IPS DF 19.7 (cell line): ENCODE measurements around the gene FLYWCH1.
A peak's percentile ranks its signal among the peaks of the same experiment; 100 is the strongest.
"Not testable (repeated sequence)": the region's sequence is repeated elsewhere in the genome, so short reads cannot be mapped to it uniquely, and the experiment has no call there.

Experiments
- DNase-seq: peaks from one replicate; pipeline ENCODE4 v3.0.0-alpha.2; 2013; ENCODE audit warnings: low read depth, low spot score

FLYWCH1 gene

DNA sequence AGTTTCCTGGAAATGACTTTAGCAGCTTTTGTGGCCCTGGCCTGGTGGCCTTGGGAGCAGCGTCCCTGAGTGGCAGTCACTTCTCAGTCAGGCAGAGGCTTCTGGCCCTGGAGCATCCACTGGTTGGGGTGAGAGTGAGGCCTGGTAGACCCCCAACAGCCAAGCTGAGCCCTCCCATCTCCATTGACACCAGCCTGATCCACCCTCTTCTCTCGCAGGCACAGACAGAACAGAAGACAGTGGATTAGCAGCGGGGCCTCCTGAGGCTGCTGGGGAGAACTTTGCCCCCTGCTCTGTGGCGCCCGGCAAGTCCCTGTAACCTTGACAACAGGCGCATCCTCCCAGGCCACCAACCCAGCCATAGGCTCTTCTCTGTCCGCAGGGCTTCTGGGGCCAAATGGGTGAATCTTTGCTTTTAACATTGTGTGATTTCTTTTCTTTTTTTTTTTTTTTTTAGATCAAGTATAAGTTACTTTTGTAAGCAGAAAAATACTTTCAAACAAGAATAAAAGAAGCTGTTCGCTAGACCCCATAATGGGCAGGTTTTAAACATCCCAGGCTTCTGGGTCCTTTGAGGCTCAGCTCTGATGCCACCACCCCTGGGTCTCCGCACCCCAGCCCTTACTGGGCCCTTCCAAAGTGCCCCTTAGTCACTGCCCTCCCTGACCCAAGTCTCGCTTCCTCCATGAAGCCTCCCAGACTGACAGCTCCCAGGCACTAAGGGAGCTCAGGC is 12.7 kb upstream of the FLYWCH1 start:
- no peak for DNase-seq

DNA sequence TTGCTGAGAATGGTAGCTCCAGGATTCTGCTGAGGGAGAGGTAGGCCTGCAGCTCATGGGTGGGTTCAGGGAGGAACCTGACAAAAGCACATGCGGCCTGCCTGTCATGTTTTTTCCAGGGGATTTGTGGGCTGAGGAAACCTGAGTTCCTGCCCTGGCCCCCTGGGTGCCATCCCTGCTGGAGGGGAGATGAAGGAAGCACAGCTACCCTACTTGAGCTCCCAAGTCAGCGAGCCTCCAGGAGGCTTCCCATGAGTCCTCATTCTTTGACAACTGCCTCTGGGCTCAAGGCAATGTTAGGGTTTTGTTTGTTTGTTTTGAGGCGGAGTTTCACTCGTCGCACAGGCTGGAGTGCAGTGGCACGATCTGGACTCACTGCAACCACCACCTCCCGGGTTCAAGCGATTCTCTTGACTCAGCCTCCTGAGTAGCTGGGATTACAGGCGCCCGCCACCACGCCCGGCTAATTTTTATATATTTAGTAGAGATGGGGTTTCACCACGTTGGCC is 12.1 kb upstream of the FLYWCH1 start:
- no peak for DNase-seq

DNA sequence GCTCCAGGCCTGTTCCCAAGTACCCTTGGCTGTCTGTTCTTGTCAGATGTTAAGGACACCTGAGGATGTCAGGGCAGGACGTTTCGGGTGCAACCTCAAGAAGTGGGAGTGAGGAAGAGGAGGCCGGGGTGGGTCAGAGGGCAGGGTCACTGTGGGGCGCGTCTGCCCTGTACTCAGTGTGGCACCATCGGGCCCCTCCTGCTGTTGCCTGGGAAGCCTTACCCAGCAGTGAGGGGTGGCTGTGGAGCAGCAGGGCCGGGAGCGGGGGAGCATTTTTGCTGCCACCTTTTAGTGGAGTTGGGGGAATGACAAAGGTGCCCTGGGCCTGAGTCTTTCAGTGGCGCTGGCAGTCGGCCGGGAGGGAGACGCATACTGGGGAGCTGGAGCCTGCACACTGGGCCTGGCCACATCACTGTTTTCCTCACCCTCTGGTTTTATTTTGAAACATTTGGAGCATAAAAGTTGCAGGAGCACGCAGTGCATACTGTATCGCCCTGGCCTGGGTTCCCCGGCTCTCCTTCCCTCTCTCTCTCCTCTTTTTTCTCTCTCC is 11.1 kb upstream of the FLYWCH1 start:
- no peak for DNase-seq

DNA sequence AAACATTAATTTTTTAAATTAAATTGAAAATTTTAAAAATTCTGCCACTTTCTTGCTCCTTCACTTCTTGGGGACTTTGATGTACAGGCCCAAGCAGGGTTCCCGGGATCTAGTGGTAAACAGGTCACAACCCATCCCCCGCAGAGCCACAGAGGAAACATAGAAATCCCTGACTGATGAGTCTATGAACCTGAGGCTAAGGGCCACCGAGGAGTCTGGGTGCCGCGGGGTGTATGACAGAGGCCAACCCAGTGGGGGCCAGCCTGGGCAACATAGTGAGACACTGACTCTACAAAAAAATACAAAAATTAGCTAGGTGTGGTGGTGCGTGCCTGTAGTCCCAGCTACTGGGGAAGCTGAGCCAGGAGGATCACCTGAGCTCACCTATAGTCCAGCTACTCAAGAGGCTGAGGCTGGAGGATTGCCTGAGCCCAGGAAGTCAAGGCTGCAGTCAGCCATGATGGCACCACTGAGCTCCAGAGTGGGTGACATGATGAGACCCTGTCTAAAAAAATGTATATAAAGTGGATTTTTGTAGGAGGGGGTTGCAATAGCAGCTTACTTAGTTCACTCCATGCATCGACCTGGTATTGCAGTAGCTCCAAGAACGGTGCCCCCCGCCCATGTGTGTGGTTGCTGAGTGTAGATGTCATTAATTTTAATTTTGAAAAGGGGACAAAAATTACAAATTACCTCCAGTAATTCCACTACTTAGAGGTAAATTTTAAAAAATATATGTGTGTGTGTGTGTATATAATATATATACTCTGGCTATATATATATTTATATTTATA is 9.2 kb upstream of the FLYWCH1 start:
- no peak for DNase-seq

DNA sequence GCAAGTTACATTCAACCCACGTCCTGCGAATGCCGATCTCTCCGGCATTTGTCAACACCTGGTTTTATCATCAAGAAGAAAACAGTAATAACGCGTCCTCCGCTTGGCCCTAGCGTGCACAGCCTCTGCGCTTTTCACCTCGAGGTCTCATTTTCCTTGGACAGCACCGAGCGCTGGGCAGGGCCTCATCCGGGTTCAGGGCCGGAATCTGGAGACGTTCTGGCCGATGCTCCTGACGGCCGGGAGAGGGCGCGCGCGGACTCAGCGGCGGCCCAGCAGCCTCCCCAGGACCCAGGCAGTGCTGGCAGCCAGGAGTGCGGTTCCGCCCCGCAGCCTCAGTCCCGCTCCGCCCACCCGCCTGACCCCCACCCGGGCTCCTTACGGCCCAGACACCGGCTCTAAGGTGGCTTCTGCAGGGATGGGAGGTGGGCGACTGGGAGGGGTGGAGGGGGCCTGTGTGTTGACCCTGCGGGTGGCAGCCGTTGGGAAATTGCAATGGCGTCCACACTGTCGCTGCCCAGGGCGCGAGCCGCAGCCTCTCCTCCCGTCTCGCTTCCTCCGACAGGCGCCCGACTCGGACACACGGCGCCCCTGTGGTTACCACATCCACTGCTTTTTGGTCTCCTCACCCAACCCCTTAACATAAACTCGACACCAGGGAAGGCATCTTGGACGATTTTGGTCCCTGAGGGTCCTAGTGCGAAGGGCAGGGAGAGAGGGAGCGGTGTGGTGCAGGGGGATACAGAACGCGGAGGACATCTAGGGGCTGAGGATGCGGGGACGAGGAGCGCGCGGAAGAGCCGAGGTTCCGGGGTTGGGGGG is 7.4 kb upstream of the FLYWCH1 start:
- DNase-seq = no peak

DNA sequence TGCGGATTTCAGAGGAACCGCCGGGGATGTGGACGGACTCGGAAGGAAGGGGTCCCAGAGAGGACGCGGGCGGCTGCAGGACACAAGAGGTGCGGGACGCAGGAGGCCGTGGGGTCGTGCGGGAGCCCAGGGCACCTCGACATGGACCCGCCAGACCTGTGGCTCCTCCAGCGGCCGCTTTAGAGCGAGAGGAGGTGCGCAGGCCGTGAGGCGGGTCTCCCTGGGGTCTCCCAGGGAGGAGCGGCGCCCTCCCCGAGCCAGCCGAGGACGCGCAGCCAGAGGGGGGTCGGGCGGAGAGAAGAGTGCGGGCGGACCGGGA is 6.8 kb upstream of the FLYWCH1 start:
- no peak for DNase-seq

DNA sequence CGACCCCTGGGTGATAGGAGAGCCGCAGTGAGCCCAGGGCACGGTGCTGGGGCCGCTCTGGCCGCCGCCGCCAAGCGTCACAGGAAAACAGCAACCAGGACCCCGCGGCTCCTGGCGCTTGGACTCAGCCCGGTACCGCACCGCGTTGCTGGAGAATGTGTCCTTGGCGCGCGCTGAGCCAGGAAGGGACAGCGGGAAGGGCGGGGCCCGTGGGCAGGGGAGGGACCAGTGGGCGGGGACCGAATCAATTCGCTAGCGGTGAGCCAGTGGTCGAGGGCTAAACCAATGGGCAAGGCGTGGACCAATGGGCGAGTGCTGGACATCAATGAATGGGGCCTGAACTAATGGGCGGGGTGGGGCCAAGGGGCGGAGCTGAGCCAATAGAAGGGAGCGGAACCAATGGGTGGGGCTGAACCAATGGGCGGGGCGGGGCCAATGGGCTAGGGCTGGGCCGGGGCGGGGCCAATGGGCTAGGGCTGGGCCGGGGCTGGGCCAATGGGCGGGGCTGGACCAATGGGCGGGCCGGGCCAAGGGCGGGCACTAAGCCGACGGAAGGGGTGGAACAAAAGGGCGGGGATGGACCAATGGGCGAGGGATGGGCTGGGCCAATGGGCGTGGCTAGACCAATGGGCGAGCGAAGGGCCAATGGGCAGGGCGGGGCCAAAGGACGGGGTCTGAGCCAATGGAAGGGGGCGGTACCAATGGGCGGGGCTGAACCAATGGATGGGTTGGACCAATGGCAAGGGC is 6.3 kb upstream of the FLYWCH1 start:
- DNase-seq = peak; percentile 87

DNA sequence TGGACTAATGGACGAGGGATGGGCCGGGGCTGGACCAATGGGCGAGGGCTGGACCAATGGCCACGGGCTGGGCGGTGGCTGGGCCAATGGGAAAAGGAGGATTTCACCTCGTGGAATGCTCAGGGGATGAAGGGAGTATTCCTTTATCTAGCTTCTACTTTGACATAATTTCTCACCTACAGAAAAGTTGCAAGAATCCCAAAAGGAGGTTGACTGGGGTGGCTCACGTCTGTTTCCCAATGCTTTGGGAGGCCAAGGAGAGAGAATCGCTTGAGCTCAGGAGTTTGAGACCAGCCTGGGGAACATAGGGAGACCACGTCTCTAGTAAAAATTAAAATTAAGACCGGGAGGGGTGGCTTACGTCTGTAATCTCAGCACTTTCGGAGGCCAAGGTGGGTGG is 5.7 kb upstream of the FLYWCH1 start:
- peak; percentile 82 for DNase-seq

DNA sequence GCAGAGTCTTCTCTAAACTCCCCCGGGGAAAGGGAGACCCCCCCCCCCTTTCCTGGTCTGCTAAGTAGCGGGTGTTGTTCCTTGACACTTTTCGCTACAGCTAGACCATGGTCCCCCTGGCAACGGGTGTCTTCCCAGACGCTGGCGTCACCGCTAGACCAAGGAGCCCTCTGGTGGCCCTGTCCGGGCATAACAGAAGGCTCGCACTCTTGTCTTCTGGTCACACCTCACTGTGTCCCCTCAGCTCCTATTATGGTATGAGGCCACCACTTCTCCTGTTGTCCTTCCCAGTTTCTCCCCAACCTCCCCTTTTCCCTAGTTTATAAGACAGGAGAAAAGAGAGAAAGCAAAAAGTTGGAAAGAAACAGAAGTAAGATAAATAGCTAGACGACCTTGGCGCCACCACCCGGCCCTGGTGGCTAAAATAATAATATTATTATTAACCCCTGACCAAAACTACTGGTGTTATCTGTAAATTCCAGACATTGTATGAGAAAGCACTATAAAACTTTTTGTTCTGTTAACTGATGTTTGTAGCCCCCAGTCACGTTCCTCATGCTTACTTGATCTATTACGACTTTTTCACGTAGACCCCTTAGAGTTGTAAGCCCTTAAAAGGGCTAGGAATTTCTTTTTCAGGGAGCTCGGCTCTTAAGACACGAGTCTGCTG is 4.5 kb upstream of the FLYWCH1 start:
- not testable (repeated sequence) for DNase-seq

DNA sequence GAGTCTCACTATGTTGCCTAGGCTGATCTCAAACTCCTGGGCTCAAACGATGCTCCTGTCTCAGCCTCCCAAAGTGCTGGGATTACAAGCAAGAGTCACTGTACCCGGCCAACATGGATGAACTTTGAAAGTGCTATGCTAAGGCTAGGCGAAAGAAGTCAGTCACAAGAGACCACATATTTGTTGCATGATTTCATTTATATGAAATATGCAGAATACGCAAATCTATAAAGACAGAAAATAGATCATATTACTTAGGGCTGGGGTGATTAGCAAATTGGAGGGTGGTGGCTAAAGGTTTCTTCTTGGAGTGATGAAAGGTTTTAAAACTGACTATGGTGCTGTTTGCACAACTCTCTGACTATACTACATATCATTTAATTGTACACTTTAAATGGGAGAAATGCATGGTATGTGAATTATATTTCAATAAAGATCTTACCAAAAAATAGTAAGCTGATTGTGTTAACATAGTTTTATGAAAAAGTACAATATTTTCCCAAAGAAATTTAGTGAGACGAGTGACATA is 1.2 kb upstream of the FLYWCH1 start:
- no peak for DNase-seq

DNA sequence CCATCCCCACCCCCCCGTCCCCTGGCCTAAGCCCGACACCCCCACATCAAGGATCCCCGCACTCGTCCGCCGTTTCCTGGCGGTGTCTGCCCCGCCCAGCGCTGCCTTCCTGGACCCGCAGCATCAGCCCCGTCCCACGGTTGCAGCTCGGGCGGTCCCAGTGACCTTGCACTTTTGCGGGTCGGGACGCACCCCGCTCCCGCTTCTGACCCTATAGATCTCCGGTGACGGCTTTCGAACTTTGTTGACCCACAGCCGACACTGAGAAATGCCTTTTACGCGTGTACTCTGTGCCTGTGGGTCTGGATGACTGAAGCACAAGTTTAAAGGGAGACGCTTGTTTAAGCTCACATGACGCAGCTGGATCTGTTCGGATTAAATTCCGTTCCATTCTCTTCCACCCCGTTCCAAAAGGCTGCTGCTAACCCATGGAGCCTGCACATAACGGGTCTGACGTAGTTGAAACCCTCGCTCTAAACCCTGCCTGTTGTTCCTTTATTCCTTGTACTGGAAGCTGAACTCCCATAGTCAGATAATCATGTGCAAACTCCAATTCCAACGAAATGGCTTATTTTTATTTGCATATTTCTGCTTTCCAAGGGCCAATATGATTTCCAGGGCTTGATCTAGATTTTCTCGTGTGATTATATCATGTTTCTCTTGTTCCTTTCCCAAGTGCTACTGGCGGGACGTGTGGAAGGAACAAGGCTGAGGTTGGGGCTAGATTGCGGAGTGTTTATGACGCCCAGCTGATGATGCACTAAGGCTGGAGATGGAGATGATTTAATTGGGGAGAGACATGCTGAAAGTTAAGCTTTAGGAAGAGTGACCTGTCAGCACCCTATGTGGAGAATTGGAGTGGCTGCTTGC is 834 bp downstream of the FLYWCH1 start:
- DNase-seq = no peak

DNA sequence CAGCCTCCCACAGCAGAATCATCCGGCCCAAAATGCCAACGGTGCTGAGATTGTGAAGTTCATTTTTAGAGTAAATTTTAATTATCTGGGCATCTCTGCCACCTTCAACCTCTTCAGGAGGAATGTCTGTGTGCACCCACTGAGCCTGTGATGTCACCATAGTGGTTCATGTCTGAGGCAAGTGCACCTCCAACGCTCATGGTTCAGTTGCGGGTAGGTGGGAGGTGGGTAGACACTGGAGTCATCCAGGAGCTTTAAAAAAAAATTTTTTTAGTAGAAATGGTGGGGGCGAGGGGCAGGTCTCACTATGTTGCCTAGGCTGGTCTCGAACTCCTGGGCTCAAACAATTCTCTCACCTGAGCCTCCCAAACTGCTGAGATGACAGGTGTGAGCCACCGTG is 1.9 kb downstream of the FLYWCH1 start:
- no peak for DNase-seq

DNA sequence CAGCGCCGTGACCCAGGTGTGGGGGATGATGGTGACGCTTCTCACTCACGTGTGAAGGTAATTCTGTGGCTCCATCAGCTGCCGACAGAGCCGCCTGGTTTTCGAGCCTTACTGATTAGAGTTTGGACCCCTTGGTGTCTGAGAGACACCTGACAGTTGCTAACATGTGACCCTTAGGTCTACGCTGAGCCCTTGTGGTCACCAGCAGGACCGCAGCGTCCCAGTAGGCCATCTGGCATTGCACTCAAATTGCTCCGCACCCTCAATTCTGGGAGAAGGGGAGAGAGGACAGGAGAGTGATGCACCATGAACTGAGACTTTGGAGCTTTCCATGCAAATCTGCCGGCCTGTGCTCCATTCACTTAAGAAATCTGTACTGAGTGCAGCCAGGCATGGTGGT is 2.5 kb downstream of the FLYWCH1 start:
- DNase-seq = no peak

DNA sequence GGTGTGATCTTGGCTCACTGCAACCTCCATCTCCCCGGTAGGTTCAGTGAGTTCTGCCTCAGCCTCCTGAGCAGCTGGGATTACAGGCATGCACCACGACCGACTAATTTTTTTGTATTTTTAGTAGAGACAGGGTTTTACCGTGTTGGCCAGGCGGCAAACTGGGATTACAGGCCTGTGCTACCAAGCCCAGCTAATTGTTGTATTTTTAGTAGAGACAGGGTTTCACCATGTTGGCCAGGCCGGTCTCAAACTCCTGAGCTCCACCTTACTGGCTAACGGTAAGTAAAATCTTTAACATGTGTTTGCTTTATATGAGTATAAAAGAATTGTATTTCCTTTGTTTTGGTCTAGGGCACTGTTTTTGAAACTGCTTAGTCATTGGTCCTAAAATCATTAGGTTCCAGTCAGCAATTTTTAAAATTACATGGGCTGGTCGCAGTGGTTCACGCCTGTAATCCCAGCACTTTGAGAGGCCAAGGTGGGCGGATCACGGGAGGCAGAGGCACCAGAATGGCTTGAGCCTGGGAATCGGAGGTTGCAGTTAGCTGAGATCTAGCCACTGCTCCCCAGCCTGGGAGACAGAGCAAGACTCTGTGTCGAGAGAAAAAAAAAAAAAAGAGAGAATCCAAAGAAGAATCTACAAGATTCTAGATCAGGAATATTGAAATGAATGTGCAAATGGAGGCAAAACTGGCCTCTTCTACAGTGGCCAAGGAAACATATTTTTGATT is 3.6 kb downstream of the FLYWCH1 start:
- DNase-seq = no peak

DNA sequence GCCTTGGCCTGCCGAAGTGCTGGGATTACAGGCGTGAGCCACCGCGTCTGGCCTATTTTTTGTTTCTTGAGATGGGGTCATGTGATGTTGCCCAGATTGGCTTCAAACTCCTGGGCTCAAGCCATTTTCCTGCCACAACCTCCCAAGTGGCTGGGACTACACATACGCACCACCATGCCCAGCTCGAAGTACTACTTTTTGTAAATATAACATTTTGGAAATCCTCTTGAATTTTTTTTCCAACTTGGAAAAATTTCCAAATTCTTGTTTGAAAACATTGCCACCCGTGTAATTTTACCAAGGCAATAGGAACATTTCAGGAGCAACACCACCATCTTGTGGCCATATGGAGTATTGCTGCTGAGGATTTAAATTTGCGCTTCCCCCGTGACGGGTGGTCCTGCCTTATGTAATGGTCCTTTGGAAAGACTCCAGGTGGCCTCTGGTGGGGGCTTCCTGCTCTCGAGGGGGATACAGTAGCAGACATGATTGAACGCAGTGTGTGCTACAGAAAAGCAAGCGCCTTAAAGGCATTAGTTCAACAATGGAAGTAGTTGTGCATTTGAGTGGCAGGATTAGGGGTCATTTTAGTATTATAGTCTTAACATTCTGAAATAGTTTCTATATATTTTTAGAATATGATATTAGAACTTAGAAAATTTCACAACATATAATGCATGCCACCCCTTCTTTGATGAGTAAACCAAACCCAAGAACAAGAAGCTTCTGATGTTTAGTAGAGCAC is 8.0 kb downstream of the FLYWCH1 start:
- DNase-seq = no peak

DNA sequence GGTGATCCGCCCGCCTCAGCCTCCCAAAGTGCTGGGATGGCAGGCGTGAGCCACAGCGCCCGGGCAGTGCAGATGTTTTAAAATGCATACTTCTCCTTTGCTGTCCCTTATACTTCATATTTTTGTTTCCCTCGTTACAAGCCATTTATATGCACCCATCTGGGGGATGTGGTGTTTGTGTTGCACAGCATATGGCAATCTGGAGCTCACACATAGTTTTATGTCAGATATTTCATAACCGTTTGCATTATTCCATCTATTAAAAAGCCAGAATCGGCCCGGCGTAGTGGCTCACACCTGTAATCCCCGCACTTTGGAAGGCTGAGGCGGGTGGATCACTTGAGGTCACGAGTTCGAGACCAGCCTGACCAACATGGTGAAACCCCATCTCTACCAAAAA is 11.8 kb downstream of the FLYWCH1 start:
- DNase-seq = no peak

DNA sequence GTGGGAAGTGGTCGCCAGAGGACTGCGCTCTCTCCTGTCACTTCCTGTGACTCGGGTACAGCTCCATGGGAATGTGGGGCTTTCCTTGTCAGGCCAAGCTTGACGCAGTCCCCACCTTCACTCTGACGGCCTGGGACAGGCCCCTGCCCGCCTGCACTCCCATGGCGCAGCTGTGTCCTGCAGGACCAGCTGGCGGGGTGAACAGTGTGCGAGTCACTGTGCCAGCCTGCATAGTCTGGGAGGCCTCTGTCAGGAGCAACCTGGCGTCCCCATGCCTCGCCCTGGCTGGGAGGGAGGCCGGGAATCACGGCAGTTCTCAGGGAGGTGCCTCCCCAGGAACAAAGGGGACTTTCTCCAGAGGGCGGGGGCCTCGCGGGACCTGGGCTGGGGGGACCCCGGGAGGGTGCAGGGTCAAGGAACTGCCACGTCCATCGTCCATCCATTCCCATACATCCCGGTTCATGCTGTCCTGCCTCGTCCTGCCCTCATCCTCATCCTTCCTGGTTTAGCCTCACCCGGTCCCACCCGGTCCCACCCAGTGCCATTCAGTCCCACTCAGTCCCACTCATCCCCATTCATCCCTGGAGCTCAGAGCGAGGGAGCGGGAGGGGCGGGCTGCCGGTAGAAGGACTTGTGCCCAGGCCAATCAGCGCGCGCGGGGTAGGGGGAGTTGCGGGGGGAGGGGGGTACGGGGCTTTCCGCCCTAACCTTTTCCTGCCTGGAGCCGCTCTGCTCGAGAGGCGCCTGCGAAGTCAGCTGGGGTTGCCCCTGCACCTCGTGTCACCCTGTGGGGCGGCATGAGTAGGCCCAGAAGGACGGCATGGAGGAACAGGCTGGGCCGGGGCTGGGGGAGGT is 13.4 kb downstream of the FLYWCH1 start:
- no peak for DNase-seq
